Stimulated activated CD8-positive, alpha-beta memory T cell treated with anti-CD3 and anti-CD28 coated beads, Interleukin-7, amount 100 ng/mL, for 4 hours (primary cell): ENCODE measurements around the gene NR5A2.

Experiments used
- DNase-seq, 2 donors: peaks; one replicate each; pipeline ENCODE4 v3.0.0-alpha.2; 2020; ENCODE audit warnings: low read depth in 2 of 2

The NR5A2 gene

GRCh38 chr1:200072636-200073285, 45.3 kb downstream of the NR5A2 start:
- DNase-seq = no peak

DNA sequence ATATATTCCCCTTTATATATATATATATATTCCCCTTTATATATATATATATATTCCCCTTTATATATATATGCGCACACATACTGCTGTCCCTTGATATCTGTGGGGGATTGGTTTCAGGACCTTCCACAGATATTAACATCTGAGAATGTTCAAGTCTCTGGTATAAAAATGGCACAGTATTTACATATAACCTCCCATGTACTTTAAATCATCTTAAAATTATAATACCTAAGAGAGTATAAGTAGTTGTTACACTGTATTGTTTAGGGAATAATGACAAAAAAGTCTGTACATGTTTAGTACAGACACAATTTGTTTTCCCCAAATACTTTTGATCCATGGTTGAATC, 45.8 kb downstream of the NR5A2 start:
- DNase-seq = no peak

- no peak for DNase-seq
Observed at GRCh38 chr1:200075522-200075921, 48.0 kb downstream of the NR5A2 start.

GRCh38 chr1:200075938-200076546, 48.5 kb downstream of the NR5A2 start:
- DNase-seq = no peak

GRCh38 chr1:200079232-200079940, 51.9 kb downstream of the NR5A2 start:
- no peak for DNase-seq

DNA sequence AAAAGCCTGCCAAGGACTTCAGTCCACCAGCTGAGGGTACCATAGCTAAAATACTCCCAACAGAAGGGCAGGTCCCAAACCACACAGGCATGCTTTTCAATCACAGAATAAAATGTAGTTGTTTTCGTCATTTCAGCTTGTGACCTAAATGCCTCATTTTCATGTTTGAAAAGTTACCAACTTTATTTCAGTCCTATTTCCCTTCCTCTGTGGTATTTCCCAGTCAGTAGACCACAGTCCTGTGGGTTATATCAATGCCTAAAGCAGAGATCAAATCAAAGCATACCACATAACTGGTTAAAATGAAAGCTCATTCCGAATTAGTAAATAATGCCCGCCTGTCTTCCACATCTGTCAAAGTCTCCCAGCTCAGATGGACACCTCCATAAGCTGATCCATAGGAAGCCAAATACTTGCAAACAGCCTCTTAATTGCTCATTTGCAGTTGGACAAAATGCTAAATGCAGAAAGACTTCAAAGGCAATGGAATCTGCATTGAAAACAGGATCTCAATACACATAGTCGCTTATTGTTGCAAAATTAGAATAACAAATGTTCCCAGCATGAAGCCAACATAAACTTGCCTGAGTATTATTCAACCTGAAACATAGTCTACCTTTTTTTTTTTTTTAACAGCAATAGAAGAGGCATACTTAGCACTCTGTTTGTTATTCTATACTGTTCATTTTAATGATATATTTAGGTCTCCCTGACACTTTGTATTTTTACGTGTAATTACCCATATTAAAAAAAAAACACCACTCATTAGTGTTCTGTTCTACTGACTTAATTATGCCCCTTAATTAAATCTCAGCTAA, 53.9 kb downstream of the NR5A2 start:
- DNase-seq = no peak

- no peak for DNase-seq
Observed at GRCh38 chr1:200081969-200082245, 54.4 kb downstream of the NR5A2 start.

DNA sequence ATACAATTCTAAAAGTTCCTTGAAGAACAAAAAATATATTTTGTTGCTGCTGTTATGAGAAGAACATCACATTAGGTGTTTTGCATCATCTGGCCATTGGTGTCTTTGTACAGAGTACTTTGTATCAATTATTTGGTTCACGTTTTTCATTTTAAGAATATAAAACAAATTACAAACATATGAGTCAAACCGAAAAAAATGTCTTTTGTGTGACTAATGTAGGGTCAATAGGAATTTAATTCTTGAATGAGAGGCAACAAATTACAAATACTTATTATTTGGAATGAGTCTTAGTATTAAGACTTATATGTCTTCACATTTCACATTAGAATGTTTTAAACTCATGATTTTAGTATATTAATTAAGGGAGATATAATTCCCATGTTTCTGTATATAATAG, 54.8 kb downstream of the NR5A2 start:
- no peak for DNase-seq

GRCh38 chr1:200090252-200091159, 63.0 kb downstream of the NR5A2 start:
- no peak for DNase-seq

DNA sequence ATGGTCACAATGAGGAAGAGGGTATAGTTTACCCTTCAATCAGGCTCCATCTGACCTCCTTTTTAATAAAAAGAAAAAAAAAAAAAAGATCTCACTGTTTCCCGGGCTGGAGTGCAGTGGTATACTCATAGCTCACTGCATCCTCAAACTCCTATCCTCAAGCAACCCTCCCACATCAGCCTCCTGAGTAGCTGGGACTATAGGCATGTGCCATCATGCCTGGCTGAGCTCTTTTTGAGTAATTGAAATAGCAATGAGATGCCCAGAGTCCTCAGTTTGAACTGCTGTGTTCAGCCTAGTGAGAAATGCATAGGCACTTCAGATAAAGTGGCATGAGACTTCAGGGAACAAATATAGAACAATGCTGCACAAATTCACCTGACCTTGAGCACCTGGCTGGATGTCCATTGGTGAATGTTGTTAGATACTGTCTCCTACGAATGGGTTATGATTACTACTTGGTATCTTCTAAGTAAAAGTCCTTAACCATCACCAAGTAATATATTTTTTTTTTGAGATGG, 67.6 kb downstream of the NR5A2 start:
- no peak for DNase-seq

DNA sequence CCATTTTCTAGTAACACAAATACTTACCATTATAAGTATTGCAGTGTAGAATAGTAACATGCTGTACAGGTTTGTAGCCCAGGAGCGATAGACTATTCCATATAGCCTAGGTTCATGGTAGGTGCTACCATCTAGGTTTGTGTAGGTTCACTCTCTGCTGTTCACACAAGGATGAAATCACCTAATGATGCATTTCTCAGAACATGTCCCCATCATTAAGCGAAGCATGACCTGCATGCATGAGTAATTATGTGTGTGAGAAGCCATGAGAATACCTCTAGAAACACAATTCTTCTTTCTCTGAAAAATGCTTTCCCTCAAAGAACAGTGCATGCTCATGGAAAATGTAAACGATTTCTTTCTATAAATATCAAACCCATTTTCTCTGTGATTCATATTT, 69.3 kb downstream of the NR5A2 start:
- no peak for DNase-seq

DNA sequence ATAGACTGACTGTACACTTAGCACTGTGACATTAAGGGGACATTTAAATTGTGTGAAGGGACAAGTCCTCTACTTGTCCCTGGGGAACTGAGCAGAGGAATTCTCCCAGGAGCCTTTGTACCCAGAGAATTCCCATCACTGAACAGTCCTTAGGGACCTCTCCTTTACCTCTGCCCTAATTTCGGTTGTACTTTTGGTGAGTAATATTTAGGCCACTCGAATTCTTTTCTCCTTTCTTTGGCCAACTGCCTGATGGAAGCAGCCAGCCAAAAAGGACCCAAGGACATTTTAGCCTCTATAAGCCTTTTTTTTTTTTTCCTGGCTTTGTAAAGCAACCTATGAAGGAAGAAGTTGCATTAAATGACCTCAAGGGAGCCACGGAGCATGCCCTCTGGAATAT, 71.5 kb downstream of the NR5A2 start:
- no peak for DNase-seq

GRCh38 chr1:200103966-200104583, 76.6 kb downstream of the NR5A2 start:
- DNase-seq = no peak

- DNase-seq = no peak
Observed at GRCh38 chr1:200107004-200107470, 79.5 kb downstream of the NR5A2 start.

DNA sequence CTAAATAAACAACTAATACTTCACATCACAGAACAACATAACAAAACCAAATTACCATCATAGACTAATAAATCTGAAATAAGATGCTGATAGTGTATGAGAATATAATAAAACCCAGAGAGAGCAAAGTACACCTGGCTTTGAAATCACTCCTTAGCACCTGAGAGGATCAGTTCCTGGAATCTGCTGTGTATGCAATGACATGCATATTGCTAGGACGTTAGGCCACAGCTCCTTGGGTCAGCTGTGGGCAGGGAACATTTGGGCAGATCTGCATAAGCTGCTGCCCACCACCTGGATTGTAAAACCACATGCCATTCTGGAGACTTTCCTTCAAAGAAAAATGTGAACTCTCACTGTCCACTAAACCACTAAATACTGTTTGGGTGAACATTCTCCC, 81.1 kb downstream of the NR5A2 start:
- no peak for DNase-seq

GRCh38 chr1:200112290-200112689, 84.8 kb downstream of the NR5A2 start:
- no peak for DNase-seq

- DNase-seq = no peak
Observed at GRCh38 chr1:200115532-200115931, 88.0 kb downstream of the NR5A2 start.

DNA sequence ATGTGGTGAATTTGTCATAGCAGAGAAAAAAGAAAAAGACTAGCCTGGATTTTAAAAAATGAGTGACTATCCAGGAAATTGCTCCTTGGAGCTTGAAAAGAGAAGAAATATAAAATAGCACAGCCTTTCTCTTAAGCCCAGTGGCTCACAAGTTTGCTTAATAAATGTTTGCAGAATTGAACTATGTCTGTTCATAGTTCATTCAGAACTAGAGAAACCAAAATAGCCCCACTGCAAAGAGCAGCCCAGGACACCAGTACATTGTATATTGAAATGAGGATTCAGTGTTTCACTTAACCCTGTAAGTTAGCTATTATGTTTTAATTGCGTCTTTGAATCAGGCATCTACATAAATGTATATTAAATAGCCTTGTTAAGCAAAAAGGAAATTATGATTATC, 88.8 kb downstream of the NR5A2 start:
- DNase-seq = no peak

GRCh38 chr1:200118779-200119505, 91.4 kb downstream of the NR5A2 start:
- no peak for DNase-seq

- no peak for DNase-seq
Observed at GRCh38 chr1:200121421-200121820, 93.9 kb downstream of the NR5A2 start.
